Suppressor macrophage (primary cell): Measurements from ENCODE around the gene STXBP4.
A peak's percentile ranks its signal among the peaks of the same experiment; 100 is the strongest.
"Not testable (repeated sequence)": the region's sequence is repeated elsewhere in the genome, so short reads cannot be mapped to it uniquely, and the experiment has no call there.

Experiments used
- DNase-seq, 4 experiments: peaks; one replicate each; pipeline ENCODE4 v3.0.0-alpha.2; 2020 to 2022

Gene STXBP4

GRCh38 chr17:55057184-55057583 is 88.6 kb downstream of the STXBP4 start:
- DNase-seq = no peak

GRCh38 chr17:55059724-55060123 is 91.2 kb downstream of the STXBP4 start:
- no peak for DNase-seq

GRCh38 chr17:55062921-55063320 is 94.4 kb downstream of the STXBP4 start:
- DNase-seq = no peak

GRCh38 chr17:55063885-55064874 is 95.6 kb downstream of the STXBP4 start:
- no peak for DNase-seq

- no peak for DNase-seq
Observed at GRCh38 chr17:55067697-55068439, 99.3 kb downstream of the STXBP4 start.

- no peak for DNase-seq
Observed at GRCh38 chr17:55068862-55069811, 100.6 kb downstream of the STXBP4 start.

- no peak for DNase-seq
Observed at GRCh38 chr17:55069983-55070529, 101.5 kb downstream of the STXBP4 start.

GRCh38 chr17:55072898-55073297 is 104.3 kb downstream of the STXBP4 start:
- no peak for DNase-seq

- DNase-seq = not testable (repeated sequence)
Observed at GRCh38 chr17:55073467-55073866, 104.9 kb downstream of the STXBP4 start.

- DNase-seq = no peak
Observed at GRCh38 chr17:55081559-55081958, 113.0 kb downstream of the STXBP4 start.

- DNase-seq = peak; percentile 12 to 84 (median 60)
Observed at GRCh38 chr17:55086635-55087058, 118.1 kb downstream of the STXBP4 start.

GRCh38 chr17:55089256-55089655 is 120.7 kb downstream of the STXBP4 start:
- no peak for DNase-seq

GRCh38 chr17:55090079-55090492 is 121.5 kb downstream of the STXBP4 start:
- no peak for DNase-seq

- DNase-seq = no peak
Observed at GRCh38 chr17:55093353-55093752, 124.8 kb downstream of the STXBP4 start.

GRCh38 chr17:55098765-55099164 is 130.2 kb downstream of the STXBP4 start:
- no peak for DNase-seq

- no peak for DNase-seq
Observed at GRCh38 chr17:55110521-55110920, 142.0 kb downstream of the STXBP4 start.

- DNase-seq = no peak
Observed at GRCh38 chr17:55114283-55114682, 145.7 kb downstream of the STXBP4 start.

GRCh38 chr17:55116440-55116914 is 147.9 kb downstream of the STXBP4 start:
- no peak for DNase-seq

GRCh38 chr17:55117164-55117563 is 148.6 kb downstream of the STXBP4 start:
- DNase-seq = peak in 1 of 4 experiments; percentile 3

- DNase-seq = no peak
Observed at GRCh38 chr17:55120651-55121050, 152.1 kb downstream of the STXBP4 start.

GRCh38 chr17:55121268-55121667 is 152.7 kb downstream of the STXBP4 start:
- DNase-seq = no peak

- DNase-seq = no peak
Observed at GRCh38 chr17:55122114-55122513, 153.5 kb downstream of the STXBP4 start.
